DOHH2 (cell line): Measurements from ENCODE around the gene AGAP3.

Experiments
- EZH2phosphoT487 ChIP-seq: fragments of 200-600 bp; sonication (generic); IDR thresholded peaks from 2 replicates; pipeline ENCODE4 v1.6.1; 2017; ENCODE audit warnings: borderline replicate concordance, mild to moderate bottlenecking, antibody characterized with exemption, low read length, moderate library complexity, mixed read lengths
- TF ChIP-seq, protein P1 (sequence below): fragments of 200-600 bp; sonication (generic); IDR thresholded peaks from one replicate; pipeline ENCODE4 v1.5.1; 2014; ENCODE audit warnings: antibody characterized with exemption, mild to moderate bottlenecking, low read depth, low read length; ENCODE audit not compliant: poor library complexity, severe bottlenecking

DNA sequence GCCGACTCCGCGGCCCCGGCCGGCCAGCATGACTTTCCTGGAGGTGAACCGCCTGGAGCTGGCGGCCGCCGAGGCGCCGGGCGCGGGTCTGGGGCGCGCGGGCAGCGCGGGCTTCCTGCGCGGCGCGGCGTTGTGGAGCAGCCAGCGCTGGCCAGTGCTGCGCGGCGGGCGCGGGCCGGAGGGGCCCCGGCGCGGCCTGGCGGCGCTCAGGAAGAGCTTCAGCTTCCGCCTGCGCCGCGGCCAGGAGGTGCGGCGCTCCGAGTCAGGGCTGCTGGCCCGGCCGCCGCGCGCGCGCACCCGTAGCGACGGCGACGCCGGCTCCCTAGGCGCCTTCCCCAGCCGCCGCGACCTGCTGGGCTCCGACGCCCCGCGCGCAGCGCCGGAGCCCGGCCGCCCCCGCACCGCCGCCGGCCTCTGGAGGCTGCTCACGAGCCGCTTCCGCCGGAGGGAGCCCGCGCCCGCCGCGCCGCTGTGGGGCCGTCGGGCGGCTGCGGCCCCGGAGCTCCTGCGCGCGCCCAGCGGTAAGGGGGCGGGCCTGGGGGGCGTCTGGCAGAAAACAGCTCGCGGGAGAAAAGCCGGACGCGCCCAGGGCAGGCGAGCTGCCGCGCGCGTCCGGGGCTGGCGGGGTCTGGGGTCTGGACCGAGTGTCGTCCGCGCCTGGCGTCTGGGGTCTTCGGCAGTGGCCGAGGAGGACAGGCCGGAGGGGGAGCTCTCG is 29.0 kb downstream of the AGAP3 start:
- TF ChIP-seq, protein P1, sequence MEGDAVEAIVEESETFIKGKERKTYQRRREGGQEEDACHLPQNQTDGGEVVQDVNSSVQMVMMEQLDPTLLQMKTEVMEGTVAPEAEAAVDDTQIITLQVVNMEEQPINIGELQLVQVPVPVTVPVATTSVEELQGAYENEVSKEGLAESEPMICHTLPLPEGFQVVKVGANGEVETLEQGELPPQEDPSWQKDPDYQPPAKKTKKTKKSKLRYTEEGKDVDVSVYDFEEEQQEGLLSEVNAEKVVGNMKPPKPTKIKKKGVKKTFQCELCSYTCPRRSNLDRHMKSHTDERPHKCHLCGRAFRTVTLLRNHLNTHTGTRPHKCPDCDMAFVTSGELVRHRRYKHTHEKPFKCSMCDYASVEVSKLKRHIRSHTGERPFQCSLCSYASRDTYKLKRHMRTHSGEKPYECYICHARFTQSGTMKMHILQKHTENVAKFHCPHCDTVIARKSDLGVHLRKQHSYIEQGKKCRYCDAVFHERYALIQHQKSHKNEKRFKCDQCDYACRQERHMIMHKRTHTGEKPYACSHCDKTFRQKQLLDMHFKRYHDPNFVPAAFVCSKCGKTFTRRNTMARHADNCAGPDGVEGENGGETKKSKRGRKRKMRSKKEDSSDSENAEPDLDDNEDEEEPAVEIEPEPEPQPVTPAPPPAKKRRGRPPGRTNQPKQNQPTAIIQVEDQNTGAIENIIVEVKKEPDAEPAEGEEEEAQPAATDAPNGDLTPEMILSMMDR, result no peak
- TF ChIP-seq EZH2phosphoT487, result no peak
